ENCODE results near the gene SLC16A11. TPM values are rescaled to one million over a fixed set of nuclear protein-coding genes. Genes with fewer than 3 reads are reported as not detected.

The SLC16A11 gene
- total RNA-seq, 1 experiment from 2014 or later: not detected

DNA sequence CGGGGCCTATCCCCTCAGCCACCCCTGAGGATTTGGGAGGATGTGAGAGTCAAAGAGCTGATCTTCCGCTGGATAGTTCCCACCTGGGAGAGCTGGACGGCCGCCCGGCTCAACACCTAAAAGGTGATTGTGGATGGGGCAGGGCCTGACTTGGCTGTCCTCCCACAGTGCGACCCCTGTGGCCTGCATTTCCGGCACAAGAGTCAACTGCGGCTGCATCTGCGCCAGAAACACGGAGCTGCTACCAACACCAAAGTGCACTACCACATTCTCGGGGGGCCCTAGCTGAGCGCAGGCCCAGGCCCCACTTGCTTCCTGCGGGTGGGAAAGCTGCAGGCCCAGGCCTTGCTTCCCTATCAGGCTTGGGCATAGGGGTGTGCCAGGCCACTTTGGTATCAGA is 16.6 kb downstream of the SLC16A11 start:
- DNase-seq (ENCODE audit: low read depth): no peak

DNA sequence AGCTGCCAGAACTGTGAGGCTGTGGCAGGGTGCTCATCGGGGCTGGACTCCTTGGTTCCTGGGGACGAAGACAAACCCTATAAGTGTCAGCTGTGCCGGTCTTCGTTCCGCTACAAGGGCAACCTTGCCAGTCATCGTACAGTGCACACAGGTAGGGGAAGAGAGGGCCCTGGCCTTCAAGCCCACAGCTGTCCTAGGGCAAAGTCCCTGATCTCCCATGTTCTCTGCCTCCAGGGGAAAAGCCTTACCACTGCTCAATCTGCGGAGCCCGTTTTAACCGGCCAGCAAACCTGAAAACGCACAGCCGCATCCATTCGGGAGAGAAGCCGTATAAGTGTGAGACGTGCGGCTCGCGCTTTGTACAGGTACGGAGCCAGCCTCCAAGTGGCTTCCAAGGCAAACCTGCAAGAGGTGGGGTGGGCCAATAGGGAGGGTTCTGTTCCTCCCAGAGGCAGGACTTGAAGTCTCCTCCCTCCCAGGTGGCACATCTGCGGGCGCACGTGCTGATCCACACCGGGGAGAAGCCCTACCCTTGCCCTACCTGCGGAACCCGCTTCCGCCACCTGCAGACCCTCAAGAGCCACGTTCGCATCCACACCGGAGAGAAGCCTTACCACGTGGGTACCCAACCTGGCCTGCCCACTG is 17.3 kb downstream of the SLC16A11 start:
- DNase-seq (ENCODE audit: low read depth): no peak

DNA sequence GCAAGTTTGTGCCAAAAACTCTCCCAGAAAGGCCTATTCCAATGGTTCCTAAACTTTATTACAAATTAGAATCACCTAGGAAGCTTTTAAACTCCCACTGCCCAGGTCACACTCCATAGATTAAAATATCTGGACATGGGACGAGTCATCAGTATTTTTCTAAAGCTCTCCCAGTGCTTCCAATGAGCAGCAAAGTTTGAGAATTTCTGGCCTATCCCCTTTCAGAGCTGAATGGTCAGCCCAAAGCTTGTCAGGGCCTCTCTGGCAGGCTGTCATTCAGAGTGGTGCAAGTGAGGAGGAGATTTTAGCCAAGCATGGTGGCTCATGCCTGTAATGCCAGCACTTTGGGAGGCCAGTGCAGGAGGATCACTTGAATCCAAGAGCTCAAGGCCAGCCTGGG is 18.6 kb downstream of the SLC16A11 start:
- no peak for DNase-seq (ENCODE audit: low read depth)

DNA sequence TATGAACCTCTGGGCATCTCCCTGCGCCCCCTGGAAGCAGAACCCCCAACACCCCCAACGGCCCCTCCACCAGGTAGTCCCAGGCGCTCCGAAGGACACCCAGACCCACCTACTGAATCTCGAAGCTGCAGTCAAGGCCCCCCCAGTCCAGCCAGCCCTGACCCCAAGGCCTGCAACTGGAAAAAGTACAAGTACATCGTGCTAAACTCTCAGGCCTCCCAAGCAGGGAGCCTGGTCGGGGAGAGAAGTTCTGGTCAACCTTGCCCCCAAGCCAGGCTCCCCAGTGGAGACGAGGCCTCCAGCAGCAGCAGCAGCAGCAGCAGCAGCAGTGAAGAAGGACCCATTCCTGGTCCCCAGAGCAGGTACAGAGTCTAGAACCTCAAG is 19.5 kb downstream of the SLC16A11 start:
- no peak for DNase-seq (ENCODE audit: low read depth)

DNA sequence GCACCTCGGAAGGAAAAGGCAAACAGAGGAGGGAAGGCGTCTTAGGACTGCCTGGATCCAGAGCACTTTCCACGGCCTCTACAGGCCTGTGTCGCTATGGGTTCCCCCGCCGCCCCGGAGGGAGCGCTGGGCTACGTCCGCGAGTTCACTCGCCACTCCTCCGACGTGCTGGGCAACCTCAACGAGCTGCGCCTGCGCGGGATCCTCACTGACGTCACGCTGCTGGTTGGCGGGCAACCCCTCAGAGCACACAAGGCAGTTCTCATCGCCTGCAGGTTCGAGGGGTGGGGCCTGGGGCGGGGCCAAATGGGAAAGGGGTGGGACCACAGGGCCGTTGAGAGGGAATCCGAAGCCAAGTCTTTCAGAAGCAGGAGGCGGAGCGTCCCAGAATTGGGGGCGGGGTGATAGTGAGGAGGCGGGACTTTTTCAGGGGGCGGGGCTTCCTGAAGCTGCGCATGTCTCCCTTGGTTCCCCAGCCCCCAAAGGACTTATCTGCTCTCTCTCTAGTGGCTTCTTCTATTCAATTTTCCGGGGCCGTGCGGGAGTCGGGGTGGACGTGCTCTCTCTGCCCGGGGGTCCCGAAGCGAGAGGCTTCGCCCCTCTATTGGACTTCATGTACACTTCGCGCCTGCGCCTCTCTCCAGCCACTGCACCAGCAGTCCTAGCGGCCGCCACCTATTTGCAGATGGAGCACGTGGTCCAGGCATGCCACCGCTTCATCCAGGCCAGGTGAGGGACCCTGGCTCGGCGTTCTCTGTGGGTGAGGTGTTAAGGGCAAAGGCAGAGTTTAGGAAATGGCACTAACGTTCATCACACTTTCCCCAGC is 20.1 kb downstream of the SLC16A11 start:
- no peak for DNase-seq (ENCODE audit: low read depth)

DNA sequence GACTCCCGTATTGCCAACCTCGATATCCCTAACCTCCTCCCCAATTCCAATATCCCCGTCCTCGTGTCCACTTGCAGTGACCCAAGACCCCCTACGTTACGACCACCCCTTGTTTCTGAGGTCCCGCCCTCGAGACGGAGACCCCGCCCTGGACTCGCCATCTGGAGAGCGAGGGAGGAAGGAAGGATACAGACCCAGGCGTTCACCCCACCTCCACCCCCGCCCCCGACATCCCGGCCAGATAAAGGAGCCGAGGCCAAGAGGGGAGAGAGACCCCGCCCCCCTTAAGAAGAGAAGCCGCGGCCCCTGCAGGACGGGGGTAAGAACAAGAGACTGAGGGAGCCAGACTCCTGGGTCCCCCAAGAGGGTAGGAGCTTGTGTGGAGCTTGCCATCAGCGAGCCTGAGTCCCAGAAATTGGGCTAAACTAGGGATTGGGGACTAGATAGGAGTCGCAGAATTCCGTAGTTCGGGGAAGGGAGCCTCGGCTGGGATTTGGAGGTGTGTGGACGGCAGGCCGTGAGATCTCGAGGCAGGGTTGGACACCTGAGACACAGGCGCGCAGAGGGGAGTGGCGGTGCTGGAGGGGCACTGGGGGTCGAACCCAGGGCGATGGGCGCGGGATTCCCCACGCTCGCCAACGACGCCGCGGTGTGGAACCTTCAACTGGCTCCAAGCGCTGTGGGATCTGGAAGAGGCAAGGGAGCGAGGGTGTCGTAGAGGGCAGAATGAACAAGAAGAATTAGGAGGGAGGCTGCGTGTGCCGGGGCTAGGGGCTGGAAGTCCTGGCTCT is 20.9 kb downstream of the SLC16A11 start, which contains the start of gene BCL6B:
TSS of gene BCL6B (plus strand) at position 270 of the 791 bp plus-strand sequence. CDS start 622 bp downstream, outside the sequence.
- DNase-seq (ENCODE audit: low read depth): no peak

DNA sequence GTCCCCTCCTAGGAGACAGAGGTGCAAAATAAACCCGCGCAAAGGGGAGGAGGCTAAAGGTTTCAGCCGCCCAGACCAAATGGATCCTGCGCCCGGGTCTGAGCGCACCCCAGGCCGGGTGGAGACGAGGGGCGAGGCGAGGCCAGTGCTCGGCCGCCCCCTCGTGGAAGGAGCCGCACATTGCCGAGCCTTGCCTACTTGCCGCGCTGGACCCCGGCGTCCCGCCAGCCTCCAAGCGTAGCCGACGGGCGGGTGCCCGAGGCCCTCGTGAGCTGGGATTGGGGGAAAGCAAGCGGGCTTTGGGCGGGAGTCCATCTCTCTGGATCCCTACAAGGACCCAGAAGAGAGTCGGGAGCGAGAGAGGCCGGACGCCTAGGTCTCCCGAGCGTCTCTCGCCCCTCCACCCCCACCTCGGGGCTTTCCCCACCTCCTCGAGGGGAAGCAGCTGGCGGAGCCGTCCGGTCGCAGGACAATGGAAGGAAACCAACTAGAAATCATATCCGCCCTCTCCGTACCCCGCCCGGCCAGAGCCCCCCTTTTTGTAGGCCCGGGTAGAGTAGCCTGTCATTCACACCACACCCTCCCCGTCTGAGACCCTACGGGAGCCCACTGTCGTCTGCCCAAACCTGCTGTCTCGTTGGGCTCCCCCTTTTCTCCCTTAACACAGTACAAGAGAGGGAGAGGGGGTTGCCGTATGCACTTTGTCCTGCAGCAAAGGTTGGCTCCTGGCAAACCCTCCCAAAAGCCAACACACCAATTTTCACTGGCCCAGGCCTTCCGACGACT is 21.7 kb downstream of the SLC16A11 start:
- DNase-seq (ENCODE audit: low read depth): peak; percentile 54

DNA sequence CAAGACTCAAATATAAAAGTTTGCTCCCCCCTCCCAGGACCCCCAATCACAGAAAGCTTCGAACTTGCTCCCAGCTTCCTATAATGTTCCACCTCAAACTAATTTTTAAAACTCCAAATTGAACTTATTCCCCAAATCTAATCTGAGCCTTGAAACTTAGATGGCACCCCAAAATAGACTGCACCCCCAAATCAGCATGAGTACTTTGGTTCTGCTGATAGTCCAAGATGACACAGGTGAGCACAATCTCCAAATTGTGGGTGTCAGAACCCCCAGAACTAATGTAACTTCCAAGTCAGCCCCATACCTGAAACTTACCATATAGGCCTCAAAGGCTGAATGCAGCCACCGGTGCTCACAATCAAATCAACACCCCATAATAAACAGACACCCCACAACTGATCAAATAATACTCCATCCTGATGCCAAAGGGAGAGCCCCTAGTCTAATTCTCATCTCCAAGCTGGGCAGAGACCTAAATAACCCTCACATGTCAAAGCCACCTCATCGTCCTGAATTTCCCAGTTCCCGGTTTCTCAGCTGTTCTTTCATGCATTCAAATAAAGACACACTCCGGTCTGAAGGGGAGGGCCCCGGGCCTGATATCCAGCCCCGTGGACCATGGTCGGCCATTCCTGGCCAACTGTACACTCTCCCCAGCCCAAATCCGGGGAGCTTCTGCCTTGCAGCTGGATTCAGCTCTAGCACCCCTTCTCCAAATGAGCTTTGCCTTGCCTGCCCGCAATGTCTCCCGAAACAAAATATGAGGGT is 22.8 kb downstream of the SLC16A11 start:
- DNase-seq (ENCODE audit: low read depth): no peak

DNA sequence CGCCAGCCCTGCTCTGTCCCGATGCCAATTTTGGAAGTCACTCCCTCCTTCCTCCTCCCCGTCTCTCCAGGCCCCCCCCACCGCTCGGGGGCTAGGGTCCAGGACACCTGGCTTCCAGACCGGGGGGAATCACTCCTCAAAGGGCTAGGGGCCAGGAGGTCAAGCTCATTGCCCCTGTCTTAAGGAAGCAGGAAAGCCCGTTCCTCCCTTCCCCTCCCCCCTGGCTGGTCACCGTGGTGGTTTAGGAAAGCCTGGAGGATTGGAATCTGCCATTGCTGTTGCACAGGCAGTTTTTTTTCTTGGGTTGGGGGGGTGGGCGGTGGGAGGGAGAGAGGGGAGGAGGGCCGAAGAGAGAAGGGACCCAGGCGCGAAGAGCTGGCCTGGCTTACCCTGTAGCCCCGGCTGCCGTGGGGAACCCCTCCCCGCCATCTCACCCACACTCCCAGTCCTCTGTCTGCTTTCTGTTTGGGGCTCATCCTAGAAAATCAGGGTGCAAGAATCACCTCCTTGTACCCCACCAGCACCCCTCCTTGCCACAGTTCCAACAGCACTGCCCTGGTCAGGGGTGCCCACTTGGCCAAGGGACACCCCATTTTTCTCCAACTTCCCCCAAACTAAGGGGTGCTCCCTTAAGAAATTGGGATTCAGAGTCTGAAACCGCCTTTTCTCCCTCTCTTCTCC is 23.9 kb downstream of the SLC16A11 start:
- peak; percentile 19 for DNase-seq (ENCODE audit: low read depth)

DNA sequence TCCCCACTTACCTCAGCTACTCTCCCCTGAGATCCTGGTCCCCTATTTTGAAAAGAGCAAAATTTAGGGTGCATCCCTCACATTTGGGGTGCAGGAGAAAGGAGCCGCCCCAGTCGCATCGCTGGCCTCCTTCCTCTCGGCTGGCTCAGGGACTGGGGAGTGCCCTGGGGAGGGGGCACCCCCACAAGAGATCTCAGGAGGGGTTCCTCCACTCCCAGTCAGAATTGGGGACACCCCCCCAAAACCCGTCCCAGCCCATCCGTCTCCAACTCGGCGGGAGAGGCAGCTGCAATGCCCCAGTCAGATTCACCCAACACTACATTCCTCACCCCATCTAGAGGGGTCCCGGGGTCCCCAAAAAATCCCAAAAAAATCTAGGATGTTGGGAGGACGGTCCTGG is 24.5 kb downstream of the SLC16A11 start:
- no peak for DNase-seq (ENCODE audit: low read depth)

DNA sequence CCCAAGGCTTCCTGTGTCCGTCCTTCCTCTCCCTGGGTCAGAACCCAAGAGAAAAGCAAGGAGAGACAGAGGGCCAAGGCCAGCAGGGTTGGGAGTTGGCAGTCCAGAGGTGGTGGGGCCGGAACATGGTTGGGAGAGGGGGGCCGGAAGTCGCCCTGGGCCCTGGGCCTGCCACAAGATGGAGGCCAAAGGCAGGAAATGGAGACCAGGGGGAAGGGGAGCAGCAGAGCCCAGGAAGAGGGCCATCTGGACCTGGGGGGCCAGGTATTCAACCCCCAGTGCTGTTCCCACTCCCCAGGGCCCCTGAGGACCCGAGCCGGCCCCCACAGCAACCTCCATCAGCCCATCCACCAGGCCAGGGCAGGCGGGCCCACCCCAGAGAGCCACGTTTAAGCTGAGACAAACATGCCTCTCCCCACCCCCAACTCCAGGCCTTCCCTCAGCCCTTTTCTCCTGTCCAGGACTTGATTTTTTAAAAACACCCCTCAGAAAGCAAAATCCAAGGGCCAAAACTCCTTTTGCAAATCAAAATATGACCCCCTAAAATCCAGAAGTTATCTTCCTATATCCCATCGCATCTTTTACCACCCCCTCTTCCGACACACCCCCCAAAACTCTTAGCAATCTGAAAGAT is 25.4 kb downstream of the SLC16A11 start:
- no peak for DNase-seq (ENCODE audit: low read depth)

DNA sequence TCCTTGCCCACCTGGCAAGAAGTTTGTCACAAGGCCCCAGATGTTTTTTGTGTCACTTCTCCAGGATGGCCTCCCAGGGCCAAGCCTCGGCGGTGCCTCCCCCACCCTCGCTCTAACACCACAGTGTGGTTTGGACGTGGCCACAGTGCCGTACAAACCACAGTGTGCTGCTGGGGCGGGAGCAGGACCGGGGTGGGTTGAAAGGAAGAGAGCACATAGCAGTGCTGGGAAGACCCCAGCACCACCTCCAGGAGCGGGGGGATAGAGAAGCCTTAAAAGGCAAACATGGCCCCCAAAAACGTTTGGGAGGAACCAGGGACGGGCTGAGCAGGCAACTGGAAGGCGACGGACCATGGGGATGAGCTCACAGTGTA is 26.1 kb downstream of the SLC16A11 start:
- DNase-seq (ENCODE audit: low read depth): no peak

DNA sequence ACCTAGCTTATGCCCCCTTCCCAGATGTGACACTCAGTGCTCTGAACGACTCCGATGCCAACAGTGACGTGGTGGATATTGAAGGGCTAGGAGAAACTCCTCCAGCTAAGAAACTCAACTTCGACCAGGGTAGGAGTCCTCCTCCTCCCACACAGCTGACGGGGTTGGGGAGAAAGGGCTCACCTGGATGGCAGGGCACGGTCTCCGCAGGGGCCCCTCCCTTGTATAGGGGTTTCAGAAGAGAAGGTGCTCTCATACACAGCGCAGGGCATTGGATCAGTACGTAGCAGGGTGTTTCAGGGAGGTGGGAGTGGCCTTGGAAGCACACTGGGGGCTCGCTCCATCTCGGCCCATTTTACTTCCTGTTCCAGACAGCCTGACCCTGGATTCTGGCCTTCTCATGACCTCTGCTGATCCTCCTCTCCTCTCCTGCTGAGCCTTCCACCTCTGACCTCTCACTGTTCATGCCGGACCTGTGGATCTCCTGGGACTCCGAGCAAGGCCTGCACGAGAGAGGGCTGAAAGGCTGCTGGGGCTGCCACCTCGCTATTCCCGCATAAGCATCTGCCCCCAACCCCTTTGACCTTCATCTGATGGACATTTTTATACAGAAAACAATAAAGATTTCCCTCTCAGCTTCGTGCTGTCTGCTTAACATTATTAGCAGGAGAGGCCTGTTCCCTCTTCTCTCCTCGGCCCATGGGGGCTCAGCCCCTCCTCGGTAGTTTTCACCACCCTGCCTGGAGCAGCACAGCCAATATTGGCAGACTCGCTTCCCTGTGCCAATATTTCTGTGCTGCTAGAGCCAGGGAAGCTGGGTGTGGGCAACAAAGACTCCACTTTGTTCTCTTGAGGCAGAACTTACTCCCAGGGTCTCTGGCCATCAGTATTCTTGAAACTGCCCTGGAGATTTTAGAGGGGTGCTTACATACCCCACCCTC is 26.7 kb downstream of the SLC16A11 start:
- no peak for DNase-seq (ENCODE audit: low read depth)

DNA sequence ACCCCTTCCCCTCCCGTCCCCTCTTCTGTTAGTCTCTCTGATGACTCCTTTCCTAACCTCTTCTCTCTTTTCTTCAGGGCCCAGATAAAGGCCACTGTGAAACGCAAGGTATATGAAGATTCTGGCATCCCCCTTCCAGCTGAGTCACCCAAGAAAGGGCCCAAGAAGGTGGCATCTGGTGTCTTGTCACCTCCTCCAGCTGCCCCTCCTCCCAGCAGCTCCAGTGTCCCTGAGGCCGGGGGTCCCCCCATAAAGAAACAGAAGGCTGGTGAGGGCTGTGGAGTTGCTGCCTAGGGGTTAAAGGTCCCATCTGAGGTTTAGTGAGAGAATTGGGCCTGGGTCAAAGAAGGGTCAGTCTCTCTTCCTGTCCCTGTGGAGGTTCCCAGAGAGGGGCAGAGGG is 27.5 kb downstream of the SLC16A11 start:
- no peak for DNase-seq (ENCODE audit: low read depth)

DNA sequence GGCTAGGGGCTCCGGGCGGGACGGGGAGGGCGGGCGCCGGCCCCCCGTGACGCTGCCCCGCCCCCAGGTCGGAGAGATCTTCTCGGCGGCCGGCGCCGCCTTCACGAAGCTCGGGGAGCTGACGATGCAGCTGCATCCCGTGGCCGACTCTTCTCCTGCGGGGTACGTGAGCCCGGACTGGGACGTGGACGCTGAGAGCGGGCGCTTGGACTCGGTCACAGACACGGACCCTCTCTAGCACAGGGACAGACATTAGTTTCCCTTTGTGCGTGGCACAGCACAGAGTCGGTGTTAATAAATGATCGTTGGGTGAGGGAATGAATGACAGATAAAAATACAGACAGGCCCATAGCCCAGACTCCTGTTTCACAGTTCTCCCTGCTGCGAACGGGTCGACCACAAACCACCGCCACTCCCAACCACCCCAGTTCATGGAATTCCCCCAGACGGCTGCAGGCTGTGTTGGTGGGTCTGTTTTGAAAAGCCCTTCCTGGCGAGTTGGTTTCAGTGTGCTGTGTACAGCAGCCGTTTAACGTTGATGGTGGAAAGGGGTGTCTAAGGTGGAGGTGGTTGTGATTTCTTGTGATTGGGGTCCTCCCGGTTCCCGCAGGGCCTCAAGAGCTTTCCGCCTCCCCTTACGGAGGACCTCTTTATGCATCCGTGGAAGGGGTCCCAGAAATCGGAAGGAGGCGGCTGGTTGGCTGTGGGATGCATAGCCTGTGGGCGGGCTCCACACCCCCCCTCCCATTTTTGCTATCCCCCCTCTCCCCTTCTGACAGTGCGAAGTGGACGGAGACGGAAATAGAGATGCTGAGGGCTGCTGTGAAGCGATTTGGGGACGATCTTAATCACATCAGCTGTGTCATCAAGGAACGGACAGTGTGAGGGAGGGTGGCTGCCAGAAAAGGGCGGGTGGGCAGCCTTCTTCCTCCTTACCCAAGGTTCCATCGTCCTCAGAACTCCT is 28.6 kb downstream of the SLC16A11 start:
- DNase-seq (ENCODE audit: low read depth): peak; percentile 52

DNA sequence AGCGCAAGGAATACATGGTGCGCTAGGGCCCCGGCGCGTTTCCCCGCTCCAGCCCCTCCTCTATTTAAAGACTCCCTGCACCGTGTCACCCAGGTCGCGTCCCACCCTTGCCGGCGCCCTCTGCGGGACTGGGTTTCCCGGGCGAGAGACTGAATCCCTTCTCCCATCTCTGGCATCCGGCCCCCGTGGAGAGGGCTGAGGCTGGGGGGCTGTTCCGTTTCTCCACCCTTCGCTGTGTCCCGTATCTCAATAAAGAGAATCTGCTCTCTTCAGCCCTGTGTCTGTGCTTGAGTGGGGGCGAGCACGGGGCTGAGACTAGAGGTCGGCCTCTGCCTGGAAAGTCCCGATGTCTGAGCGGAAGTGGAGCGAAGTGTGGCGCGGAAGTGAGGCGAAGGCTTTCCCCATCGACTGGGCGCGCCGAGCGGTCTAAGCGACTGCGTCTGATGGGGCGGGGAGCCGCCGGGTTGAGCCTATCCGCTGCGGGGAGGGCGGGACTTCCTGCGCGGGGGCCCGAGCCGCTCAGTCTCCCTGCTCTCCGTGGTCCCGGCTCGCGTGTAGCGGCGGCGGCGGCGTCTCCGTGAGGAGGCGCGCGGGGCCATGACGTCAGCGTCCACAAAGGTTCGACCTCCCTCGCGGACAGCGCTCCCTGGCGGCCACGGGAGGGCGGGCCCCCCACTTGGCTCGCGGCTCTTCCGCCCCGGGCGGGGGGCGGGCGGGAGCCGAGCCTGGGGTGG is 29.5 kb downstream of the SLC16A11 start:
- peak; percentile 96 for DNase-seq (ENCODE audit: low read depth)

DNA sequence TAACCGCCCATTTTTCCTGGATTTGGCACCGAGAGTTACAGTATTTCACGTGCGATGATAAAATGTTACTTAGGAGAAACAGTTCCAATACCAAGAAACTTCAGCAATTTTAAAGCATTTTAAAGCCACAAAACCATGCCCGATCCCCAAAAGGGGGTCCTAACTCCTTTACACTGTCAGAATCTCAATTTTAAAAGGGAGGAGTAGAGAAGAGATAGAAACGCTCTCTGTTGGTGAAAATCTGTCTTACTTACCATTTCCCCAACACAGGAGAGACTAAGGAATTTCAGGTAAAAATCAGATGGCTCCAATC is 32.0 kb downstream of the SLC16A11 start:
- no peak for DNase-seq (ENCODE audit: low read depth)
